OCI-LY7 (cell line): ENCODE results near the gene DIAPH2. TPM values are rescaled to one million over a fixed set of nuclear protein-coding genes. Genes with fewer than 3 reads are reported as not detected.
"Not testable (repeated sequence)": the region's sequence is repeated elsewhere in the genome, so short reads cannot be mapped to it uniquely, and the experiment has no call there.

ENCODE experiments used
- BruUV-seq: library from RNA; stranded (reverse); fragments of 400-500 nt; replicated peaks from 2 replicates; lab custom pipeline; 2021; lab: Mats Ljungman, UMichigan
- CTCF ChIA-PET: fragments of 300-600 bp; sonication (Branson Sonifier 250); formaldehyde crosslinking; loops from one replicate; lab custom pipeline; 2022; ENCODE audit warnings: antibody characterized with exemption; ENCODE audit not compliant: unreplicated experiment; lab: Charles Lee
- POLR2A ChIA-PET: fragments of 300-600 bp; sonication (Branson Sonifier 250); formaldehyde crosslinking; loops from one replicate; lab custom pipeline; 2022; ENCODE audit warnings: antibody characterized with exemption; lab: Charles Lee
- DNase-seq: peaks from one replicate; pipeline ENCODE4 v3.0.0-alpha.2; 2015; ENCODE audit warnings: low spot score
- H2AFZ ChIP-seq: fragments of 200-600 bp; sonication (generic), shearing (Covaris generic); 2 replicates; pipeline ENCODE4 v1.6.1; 2014; ENCODE audit warnings: mild to moderate bottlenecking, antibody characterized with exemption, low read length, moderate library complexity
- H3K27ac ChIP-seq: fragments of 200-600 bp; sonication (generic); 2 replicates; pipeline ENCODE4 v1.5.1; 2014; ENCODE audit warnings: mixed run types, low read depth, mild to moderate bottlenecking, moderate library complexity, low read length, inconsistent platforms; ENCODE audit not compliant: poor library complexity, severe bottlenecking
- H3K36me3 ChIP-seq: fragments of 200-600 bp; sonication (generic); 2 replicates; pipeline ENCODE4 v1.6.1; 2014; ENCODE audit warnings: mild to moderate bottlenecking, antibody characterized with exemption, low read length, moderate library complexity, mixed read lengths; ENCODE audit not compliant: insufficient read depth
- H3K4me1 ChIP-seq: fragments of 200-600 bp; sonication (generic); 2 replicates; pipeline ENCODE4 v1.5.1; 2014; ENCODE audit warnings: mild to moderate bottlenecking, low read length; ENCODE audit not compliant: insufficient read depth, poor library complexity, severe bottlenecking
- H3K4me2 ChIP-seq: fragments of 200-600 bp; sonication (generic); 2 replicates; pipeline ENCODE4 v1.6.1; 2014; ENCODE audit warnings: mild to moderate bottlenecking, low read length
- H3K4me3 ChIP-seq: fragments of 200-600 bp; sonication (generic); 2 replicates; pipeline ENCODE4 v1.5.1; 2014; ENCODE audit warnings: mild to moderate bottlenecking, low read depth, low read length; ENCODE audit not compliant: poor library complexity, severe bottlenecking
- H3K79me2 ChIP-seq: fragments of 200-600 bp; sonication (generic); 2 replicates; pipeline ENCODE4 v1.6.1; 2016; ENCODE audit warnings: low read depth, mild to moderate bottlenecking, low read length, moderate library complexity, mixed read lengths; ENCODE audit not compliant: insufficient read depth
- H3K9me2 ChIP-seq: fragments of 200-600 bp; sonication (generic); 2 replicates; pipeline ENCODE4 v1.6.1; 2016; ENCODE audit warnings: mild to moderate bottlenecking, low read length, mixed read lengths; ENCODE audit not compliant: insufficient read depth
- H3K9me3 ChIP-seq: fragments of 200-600 bp; sonication (generic); 2 replicates; pipeline ENCODE4 v1.6.1; 2014; ENCODE audit warnings: mild to moderate bottlenecking, mixed run types, low read length, mixed read lengths
- H4K20me1 ChIP-seq: fragments of 200-600 bp; sonication (generic); 2 replicates; pipeline ENCODE4 v1.6.1; 2014; ENCODE audit warnings: mild to moderate bottlenecking, antibody characterized with exemption, low read length, moderate library complexity, mixed read lengths; ENCODE audit not compliant: insufficient read depth
- EZH2phosphoT487 ChIP-seq: fragments of 200-600 bp; sonication (generic); IDR thresholded peaks from 2 replicates; pipeline ENCODE4 v1.6.1; 2018; ENCODE audit warnings: low read depth, borderline replicate concordance, mild to moderate bottlenecking, mixed run types, antibody characterized with exemption, low read length, moderate library complexity, mixed read lengths
- intact Hi-C: fragments of 100-400 bp; cut with micrococcal nuclease; formaldehyde crosslinking; loops from one replicate; pipeline ENCODE4 v1.10.0; 2022; ENCODE audit not compliant: unreplicated experiment
- total RNA-seq, 2 experiments: library from RNA; depleted of rRNA in 1 of 2; stranded (reverse); fragments of >200 nt in 1 of 2; shearing (Covaris generic) in 1 of 2; gene quantifications; 2 replicates each; pipeline ENCODE4 v1.2.3, GENCODE V29; 2014 to 2022
- TF ChIP-seq, protein P1 (sequence below): fragments of 200-600 bp; sonication (generic); conservative IDR thresholded peaks from 2 replicates; pipeline ENCODE4 v1.5.1; 2014; ENCODE audit warnings: mild to moderate bottlenecking, antibody characterized with exemption, low read length, moderate library complexity, mixed read lengths

The DIAPH2 gene
- total RNA-seq, 2 experiments from 2014 or later, result 21.3 to 21.5 TPM

DNA sequence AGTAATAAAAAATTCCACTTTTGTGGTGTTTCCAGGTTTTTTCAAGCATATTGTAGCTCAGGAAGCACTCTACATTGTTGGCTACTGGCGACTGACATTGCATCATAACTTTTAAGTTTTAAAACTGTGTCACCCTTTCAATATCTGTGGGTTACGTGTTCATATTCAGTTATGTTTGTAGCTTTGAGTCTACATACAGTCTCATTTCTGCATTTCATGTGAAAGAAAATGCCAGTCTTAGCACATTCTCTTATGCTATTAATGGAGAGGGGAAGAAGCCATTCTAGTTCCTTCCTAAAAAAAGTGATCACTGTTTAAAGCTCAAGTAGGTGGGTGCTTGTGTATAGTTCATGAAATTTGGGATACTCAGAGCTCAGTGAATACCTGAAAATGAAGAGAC is 38.1 kb downstream of the DIAPH2 start:
- DNase-seq, result no peak
- no peak overlapping the region for H3K4me2 ChIP-seq
- H3K4me1 ChIP-seq, result peaks cover 3% of the 10 kb centered on the region
- ChIA-PET CTCF (no interaction called here), POLR2A (interaction anchor here (0.5 to 1.8 kb wide), 4 partner anchors 15 to 65 kb away, joined by 3 to 6 read pairs (median 4); no protein-coding TSS in a partner anchor)
- TF ChIP-seq, protein P1, sequence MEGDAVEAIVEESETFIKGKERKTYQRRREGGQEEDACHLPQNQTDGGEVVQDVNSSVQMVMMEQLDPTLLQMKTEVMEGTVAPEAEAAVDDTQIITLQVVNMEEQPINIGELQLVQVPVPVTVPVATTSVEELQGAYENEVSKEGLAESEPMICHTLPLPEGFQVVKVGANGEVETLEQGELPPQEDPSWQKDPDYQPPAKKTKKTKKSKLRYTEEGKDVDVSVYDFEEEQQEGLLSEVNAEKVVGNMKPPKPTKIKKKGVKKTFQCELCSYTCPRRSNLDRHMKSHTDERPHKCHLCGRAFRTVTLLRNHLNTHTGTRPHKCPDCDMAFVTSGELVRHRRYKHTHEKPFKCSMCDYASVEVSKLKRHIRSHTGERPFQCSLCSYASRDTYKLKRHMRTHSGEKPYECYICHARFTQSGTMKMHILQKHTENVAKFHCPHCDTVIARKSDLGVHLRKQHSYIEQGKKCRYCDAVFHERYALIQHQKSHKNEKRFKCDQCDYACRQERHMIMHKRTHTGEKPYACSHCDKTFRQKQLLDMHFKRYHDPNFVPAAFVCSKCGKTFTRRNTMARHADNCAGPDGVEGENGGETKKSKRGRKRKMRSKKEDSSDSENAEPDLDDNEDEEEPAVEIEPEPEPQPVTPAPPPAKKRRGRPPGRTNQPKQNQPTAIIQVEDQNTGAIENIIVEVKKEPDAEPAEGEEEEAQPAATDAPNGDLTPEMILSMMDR, result no peak
- no peak for TF ChIP-seq EZH2phosphoT487
- intact Hi-C loops, result no loop called here
- H4K20me1 ChIP-seq, result no peaks in the 10 kb centered on the region
- peaks cover 7% of the 10 kb centered on the region; the same call in 1 of the 2 replicates for H3K79me2 ChIP-seq
- no peak overlapping the region for H2AFZ ChIP-seq
- no peak overlapping the region for H3K4me3 ChIP-seq
- H3K9me3 ChIP-seq, result no peaks in the 10 kb centered on the region
- no peak overlapping the region for H3K27ac ChIP-seq
- no TSS peak for BruUV-seq
- H3K36me3 ChIP-seq, result no peaks in the 10 kb centered on the region; the same call in 1 of the 2 replicates
- no peaks in the 10 kb centered on the region for H3K9me2 ChIP-seq

DNA sequence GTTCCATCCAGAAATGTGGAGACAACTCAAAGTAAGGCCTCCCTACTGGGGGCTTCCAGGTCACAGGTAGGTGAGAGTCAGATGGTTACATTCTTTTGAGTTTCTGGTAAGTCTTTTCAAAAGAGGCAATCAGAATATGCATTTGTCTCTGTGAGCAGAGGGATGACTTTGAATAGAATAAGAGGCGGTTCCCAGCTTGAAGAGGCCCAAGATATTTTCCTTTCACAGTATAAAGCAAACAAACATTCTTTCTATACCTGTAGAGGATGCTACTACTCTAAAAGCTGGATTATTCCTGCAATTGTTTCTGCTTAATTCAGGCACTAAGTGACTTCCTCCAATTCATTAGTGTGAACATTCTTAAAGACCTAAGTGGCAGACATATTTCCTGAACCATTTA is 44.4 kb downstream of the DIAPH2 start:
- Histone ChIP-seq H3K36me3 (no peaks in the 10 kb centered on the region), H3K4me1 (no peaks in the 10 kb centered on the region), H3K79me2 (no peaks in the 10 kb centered on the region), H3K4me3 (no peak overlapping the region), H3K27ac (no peak overlapping the region), H3K9me3 (no peaks in the 10 kb centered on the region), H3K4me2 (no peak overlapping the region), H2AFZ (no peak overlapping the region), H4K20me1 (no peaks in the 10 kb centered on the region), H3K9me2 (no peaks in the 10 kb centered on the region)
- intact Hi-C loops, result no loop called here
- no TSS peak for BruUV-seq
- DNase-seq, result no peak
- CTCF ChIA-PET, result no interaction called here
- POLR2A ChIA-PET, result no interaction called here
- TF ChIP-seq, protein P1, result no peak
- TF ChIP-seq EZH2phosphoT487, result no peak

DNA sequence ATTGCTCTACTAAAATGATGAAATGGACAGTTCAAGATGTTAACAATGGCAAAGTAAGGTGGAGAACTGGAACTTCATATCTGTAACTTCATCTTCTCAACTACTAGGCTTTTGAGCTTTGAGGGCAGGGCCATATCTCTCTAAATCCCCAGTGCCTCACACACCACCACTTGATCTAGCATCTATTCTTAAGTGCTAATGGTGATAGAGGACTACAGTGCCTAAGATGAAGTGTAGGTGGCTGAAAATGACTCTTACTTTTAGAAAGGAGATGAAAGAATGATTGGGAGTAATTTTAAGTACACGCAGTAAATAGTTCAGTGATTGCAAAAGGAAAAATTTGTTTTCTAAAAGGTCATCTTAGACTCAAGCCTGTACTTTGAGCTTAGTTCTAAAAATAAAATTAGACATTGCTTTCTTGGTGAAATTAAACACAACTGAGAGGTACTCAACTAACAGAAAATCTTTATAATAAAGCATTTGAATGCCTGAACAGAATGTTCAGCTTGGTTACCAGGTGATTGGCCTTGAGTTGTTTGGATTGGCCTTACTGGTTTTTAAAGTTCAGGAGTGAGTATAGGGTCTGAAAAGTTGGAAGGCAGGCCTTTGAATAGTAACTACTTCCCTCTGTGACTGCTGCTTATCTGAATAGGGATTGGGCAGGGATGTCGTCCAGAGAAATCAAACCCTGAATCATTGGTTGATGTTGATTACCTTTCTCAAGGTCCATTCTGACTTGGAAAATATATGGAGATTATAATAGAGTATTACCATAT is 45.4 kb downstream of the DIAPH2 start:
- no peaks in the 10 kb centered on the region for H3K9me2 ChIP-seq
- H3K79me2 ChIP-seq, result no peaks in the 10 kb centered on the region
- intact Hi-C loops, result no loop called here
- no peaks in the 10 kb centered on the region for H4K20me1 ChIP-seq
- no peaks in the 10 kb centered on the region for H3K4me1 ChIP-seq
- H3K36me3 ChIP-seq, result no peaks in the 10 kb centered on the region
- BruUV-seq, result no TSS peak
- no peak overlapping the region for H3K4me2 ChIP-seq
- no peak for DNase-seq
- no peak overlapping the region for H2AFZ ChIP-seq
- TF ChIP-seq, protein P1, result no peak
- TF ChIP-seq EZH2phosphoT487, result no peak
- H3K27ac ChIP-seq, result no peak overlapping the region
- no peak overlapping the region for H3K4me3 ChIP-seq
- CTCF ChIA-PET, result no interaction called here
- POLR2A ChIA-PET, result no interaction called here
- no peaks in the 10 kb centered on the region for H3K9me3 ChIP-seq

DNA sequence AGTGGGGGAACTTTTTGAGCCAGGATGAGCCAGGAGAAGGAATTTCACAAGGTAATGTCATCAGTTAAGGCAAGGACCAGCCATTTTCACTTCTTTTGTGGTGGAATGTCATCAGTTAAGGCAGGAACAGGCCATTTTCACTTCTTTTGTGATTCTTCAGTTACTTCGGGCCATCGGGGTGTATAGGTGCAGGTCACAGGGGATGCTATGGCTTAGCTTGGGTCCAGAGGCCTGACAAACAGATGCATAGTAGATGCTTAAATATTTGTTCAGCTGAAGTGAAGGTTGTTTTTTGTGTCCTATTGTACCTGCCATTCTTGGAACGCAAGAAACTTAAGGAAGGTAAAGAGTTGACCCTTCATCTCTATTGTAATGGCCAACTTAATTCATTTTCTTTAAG is 46.4 kb downstream of the DIAPH2 start:
- BruUV-seq, H3K27ac ChIP-seq, H3K36me3 ChIP-seq, H4K20me1 ChIP-seq, POLR2A ChIA-PET, CTCF ChIA-PET, H3K4me3 ChIP-seq, DNase-seq, H3K4me1 ChIP-seq, H3K9me2 ChIP-seq, H2AFZ ChIP-seq, H3K4me2 ChIP-seq, H3K9me3 ChIP-seq, H3K79me2 ChIP-seq, intact Hi-C loops: not testable (repeated sequence)
